ENCODE data around the gene TP53AIP1. TPM values are rescaled to one million over a fixed set of nuclear protein-coding genes. Genes with fewer than 3 reads are reported as not detected.
"Not testable (repeated sequence)": the region's sequence is repeated elsewhere in the genome, so short reads cannot be mapped to it uniquely, and the experiment has no call there.

The TP53AIP1 gene
- polyA plus RNA-seq, 3 donors = 0.07 to 0.18 TPM; not detected in 1

- no peak overlapping the region for H3K27ac ChIP-seq (ENCODE audit: low read depth, low read length)
- 60 to 80% (median 77%) methylated on average over 5 of the region's 5 CpGs for WGBS, 3 donors
These were observed 13.2 kb downstream of the TP53AIP1 start for GRCh38 chr11:128929468-128929867.

DNA sequence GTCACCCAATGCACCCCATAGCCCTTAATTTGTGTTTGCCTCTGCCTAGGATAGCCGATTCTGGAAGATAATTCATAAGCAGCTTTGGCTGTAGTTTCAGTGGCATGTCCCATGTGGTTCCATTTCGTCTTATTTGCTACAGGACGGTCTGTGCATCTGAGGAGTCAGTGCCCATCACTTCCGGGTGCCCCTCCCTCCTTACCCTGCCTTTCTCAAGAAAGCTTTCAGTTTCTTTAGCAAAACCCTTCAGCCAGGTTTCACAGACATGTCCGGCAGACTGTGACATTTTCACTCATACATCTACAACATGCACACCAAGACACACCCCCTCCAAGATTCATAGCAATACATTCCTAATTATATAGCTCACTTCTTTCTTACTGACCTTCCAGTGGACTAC lies 14.3 kb downstream of the TP53AIP1 start:
- H3K27ac ChIP-seq (ENCODE audit: low read depth, low read length) = no peak overlapping the region
- WGBS, 3 donors = 56 to 72% (median 59%) methylated on average over 5 of the region's 5 CpGs

DNA sequence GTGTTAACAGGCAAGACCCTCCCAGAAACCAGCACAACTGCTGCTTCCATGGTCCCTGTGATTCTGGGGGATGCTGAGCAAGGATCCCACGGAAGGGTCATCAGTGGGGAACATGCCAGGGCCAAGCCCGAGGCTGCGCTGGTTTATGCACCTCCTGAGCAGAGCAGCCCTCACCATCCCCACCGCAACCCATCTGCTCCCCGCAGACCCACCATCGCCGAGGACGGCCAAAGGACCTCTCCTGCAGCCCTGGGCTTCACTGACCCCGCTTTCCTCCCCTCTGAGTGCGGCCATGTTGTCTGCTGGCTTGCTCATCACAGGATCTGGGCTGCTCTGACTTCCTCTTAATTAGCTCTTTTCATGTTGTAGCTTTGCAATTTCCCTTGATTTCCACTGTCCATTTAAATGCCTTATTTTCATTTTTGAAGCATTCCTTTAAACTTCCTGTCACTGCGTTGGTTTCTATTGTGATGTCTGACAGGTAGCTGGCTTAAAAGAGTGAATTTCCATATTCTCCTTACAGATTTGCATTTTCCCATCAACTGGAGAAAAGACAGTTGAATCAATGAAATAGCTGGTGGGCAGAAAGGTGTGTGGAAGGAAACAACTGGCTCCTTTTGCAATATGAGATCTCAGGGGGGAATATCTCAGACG lies 14.9 kb downstream of the TP53AIP1 start:
- WGBS, 3 donors = 62 to 86% (median 84%) methylated on average over 12 of the region's 12 CpGs
- H3K27ac ChIP-seq (ENCODE audit: low read depth, low read length) = no peak overlapping the region

GRCh38 chr11:128927108-128927461 lies 15.6 kb downstream of the TP53AIP1 start:
- 68 to 76% (median 75%) methylated on average over 11 of the region's 11 CpGs for WGBS, 3 donors
- no peak overlapping the region for H3K27ac ChIP-seq (ENCODE audit: low read depth, low read length)

DNA sequence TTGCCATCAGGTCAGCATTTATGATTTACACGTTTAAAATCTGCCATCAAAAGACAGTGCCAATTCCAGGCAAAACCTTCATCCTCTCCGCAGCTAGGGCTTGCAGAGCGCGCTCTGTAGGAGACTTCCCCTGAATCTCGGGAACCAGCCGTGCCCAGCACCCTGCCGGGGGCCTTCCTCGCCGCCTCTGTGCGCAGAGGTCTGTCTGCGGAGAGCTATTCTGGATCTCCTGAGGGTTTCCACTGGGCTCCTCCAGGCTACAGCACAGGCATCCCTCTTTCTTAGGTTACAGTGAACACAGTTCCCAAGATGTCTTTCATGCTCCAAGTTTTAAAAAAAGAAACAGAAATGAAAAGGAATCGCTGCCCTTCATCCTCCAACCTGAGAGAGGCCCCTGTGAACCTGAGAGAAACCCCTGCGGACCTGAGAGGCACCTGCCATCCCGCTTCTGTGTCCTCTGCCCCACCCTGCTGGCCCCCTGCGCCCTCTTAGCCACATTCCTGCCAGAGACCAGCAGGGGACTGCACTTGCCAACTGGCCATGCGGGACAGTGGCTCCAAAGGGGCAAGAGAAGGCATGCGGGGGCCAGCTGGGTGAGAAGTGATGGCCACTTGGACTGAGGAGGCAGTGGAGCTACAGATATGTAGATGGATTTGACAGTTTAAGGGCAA lies 16.1 kb downstream of the TP53AIP1 start:
- no peak overlapping the region for H3K27ac ChIP-seq (ENCODE audit: low read depth, low read length)
- 79 to 88% (median 88%) methylated on average over 17 of the region's 17 CpGs for WGBS, 3 donors

DNA sequence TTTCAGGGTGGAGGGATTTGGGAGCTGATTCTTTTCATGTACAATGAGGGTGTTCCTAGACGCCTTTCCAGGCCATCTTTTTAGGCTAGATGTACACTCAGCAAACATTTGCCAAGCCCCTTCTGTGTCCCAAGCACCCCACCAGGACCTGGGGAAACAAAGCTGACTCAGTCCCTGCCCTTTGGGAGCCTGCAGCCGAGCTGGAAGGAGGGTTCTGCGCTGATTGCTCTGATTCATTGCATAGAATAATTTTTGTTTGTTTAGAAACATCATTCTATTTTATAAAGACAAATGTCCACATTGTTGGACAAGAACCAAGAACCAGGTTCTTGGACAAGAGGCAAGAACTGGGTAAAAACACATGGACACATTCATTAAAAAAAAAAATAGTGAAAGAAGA lies 16.7 kb downstream of the TP53AIP1 start:
- WGBS, 3 donors = 76 to 84% (median 83%) methylated on average over 3 of the region's 3 CpGs
- no peak overlapping the region for H3K27ac ChIP-seq (ENCODE audit: low read depth, low read length)

DNA sequence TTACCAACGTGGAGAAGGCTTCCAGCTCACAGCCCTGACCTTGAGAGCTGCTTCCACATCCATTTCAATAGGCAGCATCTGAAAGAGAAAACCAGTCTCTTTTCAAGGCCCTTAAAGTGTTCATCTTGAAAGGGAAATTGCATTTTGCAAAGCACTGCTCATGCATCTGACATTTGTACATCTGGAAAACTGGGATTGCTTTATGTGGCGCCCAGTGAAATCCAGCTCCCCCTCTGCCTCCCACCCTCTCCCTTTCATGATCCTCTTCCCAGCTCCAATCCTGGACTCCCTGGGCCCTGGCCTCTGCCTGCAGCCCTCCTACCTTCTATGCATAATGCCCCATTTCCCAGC lies 17.4 kb downstream of the TP53AIP1 start:
- no peak overlapping the region for H3K27ac ChIP-seq (ENCODE audit: low read depth, low read length)
- 59 to 70% (median 70%) methylated on average over 2 of the region's 2 CpGs for WGBS, 3 donors

DNA sequence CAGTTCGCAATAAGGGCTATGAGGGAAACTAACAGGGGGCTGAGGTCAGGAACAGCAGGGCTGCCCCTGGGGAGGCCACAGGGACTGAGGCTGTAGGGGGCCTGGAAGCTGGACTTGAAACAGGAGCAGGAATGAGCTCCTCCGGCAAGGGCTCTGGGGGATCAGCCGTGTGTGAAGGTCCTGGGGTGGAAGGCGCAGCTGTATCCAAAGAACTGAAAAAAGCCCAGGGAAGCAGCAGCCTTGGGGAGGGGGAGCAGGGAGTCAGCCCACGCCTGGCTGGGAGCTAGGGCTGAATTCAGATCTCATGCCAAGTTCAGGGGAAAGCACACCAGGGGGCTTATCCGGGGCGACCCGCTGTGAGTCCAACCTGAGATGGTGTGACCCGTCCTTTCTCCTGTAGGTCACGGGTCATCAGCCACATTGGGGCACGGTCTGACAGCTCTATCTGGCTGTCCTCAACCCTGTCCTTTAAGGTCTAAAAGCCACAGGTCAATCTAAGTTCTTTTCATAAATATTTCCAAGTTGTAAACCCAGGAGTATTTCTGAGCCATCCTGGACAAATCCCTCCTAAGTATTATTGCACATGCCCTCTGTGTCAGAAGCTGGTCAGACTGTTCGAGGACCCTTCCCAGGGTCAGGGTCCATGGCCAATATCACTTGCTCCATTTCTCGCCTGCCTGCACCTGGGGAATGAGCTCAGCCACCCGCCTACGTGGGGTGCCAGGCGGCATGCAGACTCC lies 18.0 kb downstream of the TP53AIP1 start:
- no peak overlapping the region for H3K27ac ChIP-seq (ENCODE audit: low read depth, low read length)
- WGBS, 3 donors = 64 to 83% (median 83%) methylated on average over 16 of the region's 16 CpGs

DNA sequence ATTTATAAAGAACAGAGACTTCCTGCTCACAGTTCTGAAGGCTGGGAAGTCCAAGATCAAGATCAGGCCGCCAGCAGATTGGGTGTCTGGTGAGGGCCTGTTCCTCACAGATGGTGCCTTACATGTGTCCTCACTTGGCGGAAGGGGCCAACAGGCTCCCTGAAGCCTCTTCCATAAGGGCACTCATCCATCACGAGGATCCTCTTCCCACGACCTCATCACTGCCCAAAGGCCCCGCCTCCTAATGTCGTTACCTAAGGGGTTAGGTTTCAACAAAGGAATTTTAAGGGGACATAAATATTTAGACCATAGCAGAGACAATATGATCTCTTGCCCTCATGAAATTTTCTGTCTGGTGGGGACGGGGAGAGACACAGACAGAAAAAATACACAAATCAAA lies 18.6 kb downstream of the TP53AIP1 start:
- 80 to 83% (median 83%) methylated on average over 7 of the region's 7 CpGs for WGBS, 3 donors
- H3K27ac ChIP-seq (ENCODE audit: low read depth, low read length) = no peak overlapping the region

GRCh38 chr11:128921793-128922192 lies 20.9 kb downstream of the TP53AIP1 start:
- WGBS, 3 donors = 75 to 91% (median 77%) methylated on average over 4 of the region's 4 CpGs
- no peak overlapping the region for H3K27ac ChIP-seq (ENCODE audit: low read depth, low read length)

GRCh38 chr11:128920666-128921065 lies 22.0 kb downstream of the TP53AIP1 start:
- no peak overlapping the region for H3K27ac ChIP-seq (ENCODE audit: low read depth, low read length)
- 81 to 92% (median 91%) methylated on average over 15 of the region's 15 CpGs for WGBS, 3 donors

- WGBS, 3 donors = 75 to 83% (median 81%) methylated on average over 7 of the region's 7 CpGs
These were observed 23.0 kb downstream of the TP53AIP1 start for GRCh38 chr11:128919635-128920034.

DNA sequence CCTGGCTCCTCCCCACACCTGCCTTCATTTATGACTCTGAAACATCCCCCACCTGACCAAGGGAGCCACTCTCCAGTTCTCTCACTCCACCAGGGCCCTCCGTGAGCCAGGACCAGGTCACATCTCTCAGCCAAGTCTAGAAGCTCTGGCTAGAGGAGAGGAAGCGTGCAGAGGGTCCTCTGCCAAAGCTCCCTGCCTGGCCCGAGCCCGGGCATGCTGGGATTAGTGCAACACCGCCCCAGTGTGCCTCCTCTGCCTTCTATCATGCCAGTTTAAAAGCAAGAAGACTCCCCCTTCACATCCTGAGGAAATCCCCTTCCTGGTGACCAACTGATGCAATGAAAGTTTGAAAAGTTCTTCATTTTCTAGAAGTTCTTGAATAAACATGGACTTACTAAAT lies 23.5 kb downstream of the TP53AIP1 start:
- H3K27ac ChIP-seq (ENCODE audit: low read depth, low read length) = no peak overlapping the region
- 53 to 78% (median 65%) methylated on average over 5 of the region's 5 CpGs for WGBS, 3 donors

More at GRCh38 chr11:128919635-128920034, 23.0 kb downstream of the TP53AIP1 start:
- not testable (repeated sequence) for H3K27ac ChIP-seq (ENCODE audit: low read depth, low read length)

DNA sequence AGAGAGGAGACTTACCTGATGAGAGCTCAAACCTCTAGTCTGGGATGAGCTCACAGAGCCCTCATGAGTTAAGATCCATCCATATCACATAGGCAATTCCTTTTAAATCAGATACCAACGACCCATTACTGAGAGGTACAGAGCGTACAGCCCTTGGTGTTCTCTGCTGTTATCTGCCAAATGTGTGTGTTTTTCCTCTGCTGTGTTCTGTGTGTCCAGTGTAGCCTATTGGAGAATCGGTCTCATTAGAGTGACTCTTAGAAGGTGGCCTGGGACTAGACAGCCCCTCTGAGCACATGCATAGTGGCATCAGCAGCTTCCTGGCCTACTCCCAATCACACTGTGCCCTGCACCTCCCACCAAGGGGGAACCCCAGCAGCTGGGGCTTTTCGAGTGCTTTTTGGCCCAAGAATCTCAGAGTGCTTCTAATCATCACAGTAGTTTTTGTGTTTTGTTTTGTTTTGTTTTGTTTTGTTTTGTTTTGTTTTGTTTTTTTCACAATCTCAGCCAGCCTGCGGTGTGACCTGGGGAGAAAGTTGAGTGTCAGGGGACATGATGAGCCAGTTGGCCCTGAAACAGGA lies 25.4 kb downstream of the TP53AIP1 start:
- no peak overlapping the region for H3K27ac ChIP-seq (ENCODE audit: low read depth, low read length)
- WGBS, 3 donors = 44 to 63% (median 62%) methylated on average over 5 of the region's 5 CpGs

GRCh38 chr11:128916681-128917080 lies 26.0 kb downstream of the TP53AIP1 start:
- WGBS, 3 donors = 64 to 89% (median 73%) methylated on average over 2 of the region's 2 CpGs
- no peak overlapping the region for H3K27ac ChIP-seq (ENCODE audit: low read depth, low read length)

- WGBS, 3 donors = 67 to 86% (median 73%) methylated on average over 3 of the region's 3 CpGs
- H3K27ac ChIP-seq (ENCODE audit: low read depth, low read length) = no peak overlapping the region
These were observed 26.6 kb downstream of the TP53AIP1 start for GRCh38 chr11:128916037-128916572.

DNA sequence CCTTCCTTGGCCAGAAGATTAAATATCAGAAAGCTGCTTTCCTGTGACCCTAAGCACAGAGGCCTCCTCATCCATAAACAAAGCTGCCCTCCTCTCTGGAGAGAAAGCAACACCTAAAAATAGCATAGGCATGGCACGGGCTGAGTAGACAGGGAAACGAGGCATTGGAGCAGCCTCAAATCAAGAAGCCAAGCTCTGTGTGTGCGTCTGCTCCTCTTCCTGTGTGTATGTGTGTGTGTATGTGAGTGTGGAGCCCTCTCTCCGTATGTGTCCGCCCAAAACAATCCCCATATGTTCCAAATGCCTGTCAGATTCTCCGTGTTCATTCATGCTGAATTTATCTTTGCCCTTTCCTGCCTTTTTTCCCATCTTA lies 27.5 kb downstream of the TP53AIP1 start:
- H3K27ac ChIP-seq (ENCODE audit: low read depth, low read length) = no peak overlapping the region
- 66 to 87% (median 71%) methylated on average over 6 of the region's 6 CpGs for WGBS, 3 donors

DNA sequence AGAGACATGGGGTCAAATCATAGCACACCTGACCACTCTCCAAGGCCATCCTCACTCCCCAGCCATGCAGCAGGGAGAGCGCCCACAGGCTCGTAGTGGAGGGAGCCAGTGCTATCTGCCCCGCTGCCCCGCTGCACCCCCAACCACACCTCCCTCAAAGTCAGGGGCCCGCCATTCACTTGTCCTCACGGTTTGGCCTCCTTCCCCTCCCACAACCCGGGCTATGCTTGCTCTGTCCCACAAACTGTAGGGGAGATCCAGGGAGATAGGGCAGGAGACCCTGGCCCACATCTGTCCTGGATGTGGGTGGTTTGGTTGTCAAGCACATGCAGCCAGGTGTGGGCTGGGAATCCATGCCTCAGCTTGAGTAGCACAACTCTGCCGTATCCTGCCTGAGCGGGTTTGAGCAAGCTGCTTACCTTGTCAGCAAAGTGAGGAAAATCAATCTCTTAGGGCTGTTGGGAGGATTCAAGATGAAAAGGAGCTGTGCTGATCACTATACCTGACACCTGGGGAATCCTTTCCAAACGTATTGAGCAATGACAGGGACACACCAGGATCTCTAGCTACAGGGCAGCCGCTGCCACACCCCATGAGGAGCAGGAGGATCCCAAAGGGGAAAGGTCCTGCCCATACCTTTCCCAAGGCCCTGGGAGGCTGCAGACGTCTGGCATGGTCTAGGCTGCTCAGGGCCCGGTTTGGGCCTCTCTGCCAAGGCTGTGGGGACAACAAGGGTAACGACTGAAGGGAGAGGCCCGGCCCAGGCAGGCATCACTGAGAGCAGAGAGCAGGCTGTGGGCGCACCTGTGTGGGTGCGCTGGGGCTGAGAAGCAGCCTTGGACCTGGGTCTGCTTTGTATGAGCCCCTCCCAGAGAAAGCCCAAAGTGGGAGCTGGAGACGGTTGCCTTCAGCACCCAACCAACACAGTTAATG lies 28.2 kb downstream of the TP53AIP1 start:
- H3K27ac ChIP-seq (ENCODE audit: low read depth, low read length) = no peak overlapping the region
- 80 to 91% (median 90%) methylated on average over 18 of the region's 18 CpGs for WGBS, 3 donors
